ENCODE results near the gene FN3KRP.
"Not testable (repeated sequence)": the region's sequence is repeated elsewhere in the genome, so short reads cannot be mapped to it uniquely, and the experiment has no call there.

FN3KRP gene

DNA sequence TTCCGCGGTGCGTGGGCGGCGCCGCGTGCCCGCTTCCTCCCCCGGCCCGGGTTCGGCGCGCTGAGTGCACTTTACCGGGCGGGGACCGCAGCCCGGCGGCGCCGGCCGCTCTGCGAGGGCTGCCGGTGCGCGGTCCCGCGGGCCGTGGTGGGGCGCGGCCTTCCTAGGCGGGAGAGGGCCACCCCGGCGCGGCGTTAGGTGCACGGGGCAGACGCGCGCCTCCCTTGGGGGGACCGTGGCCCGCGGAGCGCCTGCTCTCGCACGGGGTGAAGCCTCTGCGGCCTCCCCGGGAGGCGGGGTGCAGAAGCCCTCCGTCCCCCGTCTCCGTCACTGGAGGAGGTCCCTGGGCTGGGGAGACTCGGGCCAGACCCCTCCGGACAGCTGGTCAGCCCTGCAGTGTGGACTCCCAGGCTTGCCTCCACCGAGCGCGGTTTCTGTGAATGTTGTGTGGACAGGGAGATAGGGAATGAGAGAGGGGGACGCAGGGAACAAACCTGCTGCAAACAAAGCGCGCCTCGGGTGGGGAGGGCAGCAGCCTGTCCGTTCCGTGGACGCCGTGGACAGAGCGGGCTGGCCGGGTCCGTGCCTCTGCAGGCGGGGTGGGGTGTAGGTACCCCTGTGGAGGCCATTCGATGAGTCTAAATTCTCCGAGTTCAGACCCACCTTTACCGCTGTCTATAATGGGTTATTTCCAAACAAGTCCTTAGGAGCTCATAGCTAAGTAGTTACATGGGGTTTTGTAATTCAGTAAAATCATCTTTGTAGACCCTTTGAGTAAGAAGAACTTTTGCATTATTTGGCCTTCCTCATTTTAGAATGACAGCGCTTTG is 36.1 kb downstream of the FN3KRP start:
- H3K9me3 ChIP-seq (replicated peaks; ENCODE audit: low read length), result no peaks in the 10 kb centered on the region
- peaks cover 9% of the 10 kb centered on the region for H3K4me1 ChIP-seq (ENCODE audit: control insufficient read depth, insufficient read depth, low read length)
- H3K27me3 ChIP-seq (ENCODE audit: control insufficient read depth, insufficient read depth, low read length), result no peaks in the 10 kb centered on the region
- H3K36me3 ChIP-seq (ENCODE audit: insufficient read depth, low read length), result no peaks in the 10 kb centered on the region
- H3K4me3 ChIP-seq (ENCODE audit: low read length), result peak overlapping the region; percentile 100
- peak overlapping the region; percentile 100 for H3K4me2 ChIP-seq (ENCODE audit: low read length)
- peak overlapping the region; percentile 90 for H3K9ac ChIP-seq (ENCODE audit: low read depth, low read length)

DNA sequence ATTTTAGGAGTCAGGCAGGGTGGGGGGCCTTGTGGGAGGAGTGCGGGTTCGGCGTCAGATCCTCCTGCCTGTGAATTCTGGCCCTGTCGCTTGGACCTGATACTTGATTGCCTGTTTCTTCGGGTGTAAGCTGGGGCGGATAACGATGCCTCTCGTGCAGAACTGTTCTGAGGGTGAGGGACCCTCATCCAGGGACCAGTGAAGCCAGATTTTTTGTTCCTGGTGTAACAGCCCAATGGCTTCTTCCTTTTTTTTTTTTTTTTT is 36.6 kb downstream of the FN3KRP start:
- peak overlapping the region; percentile 100 for H3K4me2 ChIP-seq (ENCODE audit: low read length)
- peaks cover 9% of the 10 kb centered on the region for H3K4me1 ChIP-seq (ENCODE audit: control insufficient read depth, insufficient read depth, low read length)
- H3K27me3 ChIP-seq (ENCODE audit: control insufficient read depth, insufficient read depth, low read length), result no peaks in the 10 kb centered on the region
- no peaks in the 10 kb centered on the region for H3K36me3 ChIP-seq (ENCODE audit: insufficient read depth, low read length)
- H3K9me3 ChIP-seq (replicated peaks; ENCODE audit: low read length), result no peaks in the 10 kb centered on the region
- H3K4me3 ChIP-seq (ENCODE audit: low read length), result peak overlapping the region; percentile 100
- peak overlapping the region; percentile 90 for H3K9ac ChIP-seq (ENCODE audit: low read depth, low read length)

DNA sequence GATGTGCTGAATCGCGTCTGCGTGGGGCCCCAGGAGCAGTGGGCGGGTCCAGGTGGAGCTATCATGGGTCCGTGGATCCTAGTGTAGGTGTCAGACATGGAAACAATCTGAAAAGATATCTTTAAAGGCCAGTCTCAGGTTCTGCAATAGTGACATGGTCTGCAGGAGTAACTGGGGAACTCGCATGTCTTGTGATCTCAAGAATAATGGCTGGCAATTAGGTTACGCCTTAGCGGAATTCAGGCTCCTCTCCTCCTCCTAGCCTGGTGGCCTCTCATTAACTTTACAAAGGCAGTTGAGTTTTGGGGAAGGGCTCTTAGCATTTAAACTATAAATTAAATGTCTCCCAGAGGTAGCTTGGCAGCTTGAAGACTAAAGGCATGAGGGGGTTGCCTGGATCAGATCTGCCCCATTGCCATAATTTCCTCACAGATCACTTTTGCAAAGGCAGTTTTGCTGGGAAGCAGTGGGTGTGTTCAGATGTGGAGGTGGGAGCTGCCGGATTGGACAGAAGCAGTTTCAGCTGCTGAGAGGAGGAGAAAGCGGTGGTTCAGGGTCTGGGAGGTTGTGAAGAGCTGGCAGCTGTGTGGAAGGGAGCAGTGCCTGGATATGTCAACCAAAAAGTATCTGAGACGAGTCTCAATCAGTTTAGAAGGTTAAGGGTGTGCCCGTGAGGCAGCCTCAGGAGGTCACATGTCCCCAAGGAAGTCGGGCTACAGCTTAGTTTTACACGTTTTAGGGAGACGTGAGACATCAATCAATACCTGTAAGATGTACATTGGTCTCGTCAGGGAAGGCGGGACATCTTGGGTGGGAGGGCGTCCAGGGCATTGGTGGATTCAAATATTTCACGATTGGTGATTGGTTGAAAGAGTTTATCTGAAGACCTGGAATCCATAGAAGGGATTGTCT is 38.0 kb downstream of the FN3KRP start:
- Histone ChIP-seq H3K36me3 (ENCODE audit: insufficient read depth, low read length) (no peaks in the 10 kb centered on the region), H3K9me3 (replicated peaks; ENCODE audit: low read length) (no peaks in the 10 kb centered on the region), H3K27me3 (ENCODE audit: control insufficient read depth, insufficient read depth, low read length) (no peaks in the 10 kb centered on the region), H3K4me1 (ENCODE audit: control insufficient read depth, insufficient read depth, low read length) (peaks cover 9% of the 10 kb centered on the region), H3K4me2 (ENCODE audit: low read length) (no peak overlapping the region), H3K9ac (ENCODE audit: low read depth, low read length) (no peak overlapping the region), H3K4me3 (ENCODE audit: low read length) (no peak overlapping the region)

DNA sequence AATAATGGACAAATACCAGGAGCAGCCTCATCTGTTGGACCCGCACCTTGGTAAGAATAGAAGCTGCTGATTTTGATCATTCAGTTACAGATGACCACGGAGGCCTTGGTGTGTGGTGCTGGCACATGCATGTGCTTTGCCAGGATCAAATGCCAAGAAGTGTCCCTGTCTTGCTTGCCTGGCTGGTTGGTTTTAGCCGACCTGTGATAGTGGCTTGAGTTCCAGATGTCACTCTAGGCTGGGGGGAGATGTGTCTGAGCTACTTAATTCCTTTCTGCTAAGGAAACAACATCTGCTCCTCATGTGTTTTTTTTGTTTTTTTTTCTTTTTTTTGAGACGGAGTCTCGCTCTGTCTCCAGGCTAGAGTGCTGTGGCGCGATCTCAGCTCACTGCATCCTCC is 39.7 kb downstream of the FN3KRP start:
- no peaks in the 10 kb centered on the region for H3K9me3 ChIP-seq (replicated peaks; ENCODE audit: low read length)
- peaks cover 9% of the 10 kb centered on the region for H3K4me1 ChIP-seq (ENCODE audit: control insufficient read depth, insufficient read depth, low read length)
- no peaks in the 10 kb centered on the region for H3K27me3 ChIP-seq (ENCODE audit: control insufficient read depth, insufficient read depth, low read length)
- H3K36me3 ChIP-seq (ENCODE audit: insufficient read depth, low read length), result no peaks in the 10 kb centered on the region
- no peak overlapping the region for H3K4me3 ChIP-seq (ENCODE audit: low read length)
- H3K4me2 ChIP-seq (ENCODE audit: low read length), result no peak overlapping the region
- H3K9ac ChIP-seq (ENCODE audit: low read depth, low read length), result no peak overlapping the region

DNA sequence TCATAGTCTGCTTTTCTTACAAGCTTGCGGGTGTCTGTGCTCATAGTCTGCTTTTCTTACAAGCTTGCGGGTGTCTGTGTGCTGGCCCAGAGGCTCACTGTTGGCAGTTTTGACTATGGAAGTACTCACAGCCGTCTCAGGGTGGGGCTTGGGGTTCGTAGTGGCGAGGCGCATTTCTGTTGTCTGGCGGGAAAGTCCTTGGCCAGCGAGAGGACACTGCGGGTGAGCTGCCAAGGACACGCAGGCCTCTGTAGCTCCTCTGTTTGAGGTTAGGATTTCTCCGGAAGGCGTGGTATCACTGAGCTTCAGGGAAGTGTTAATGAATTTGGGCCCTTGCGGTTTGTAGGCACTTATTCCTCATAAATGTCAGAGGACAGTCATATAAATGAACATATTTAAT is 48.9 kb downstream of the FN3KRP start:
- Histone ChIP-seq H3K4me2 (ENCODE audit: low read length) (no peak overlapping the region), H3K4me3 (ENCODE audit: low read length) (no peak overlapping the region), H3K4me1 (ENCODE audit: control insufficient read depth, insufficient read depth, low read length) (no peaks in the 10 kb centered on the region), H3K9ac (ENCODE audit: low read depth, low read length) (no peak overlapping the region), H3K36me3 (ENCODE audit: insufficient read depth, low read length) (peaks cover 13% of the 10 kb centered on the region), H3K9me3 (replicated peaks; ENCODE audit: low read length) (no peaks in the 10 kb centered on the region), H3K27me3 (ENCODE audit: control insufficient read depth, insufficient read depth, low read length) (no peaks in the 10 kb centered on the region)

DNA sequence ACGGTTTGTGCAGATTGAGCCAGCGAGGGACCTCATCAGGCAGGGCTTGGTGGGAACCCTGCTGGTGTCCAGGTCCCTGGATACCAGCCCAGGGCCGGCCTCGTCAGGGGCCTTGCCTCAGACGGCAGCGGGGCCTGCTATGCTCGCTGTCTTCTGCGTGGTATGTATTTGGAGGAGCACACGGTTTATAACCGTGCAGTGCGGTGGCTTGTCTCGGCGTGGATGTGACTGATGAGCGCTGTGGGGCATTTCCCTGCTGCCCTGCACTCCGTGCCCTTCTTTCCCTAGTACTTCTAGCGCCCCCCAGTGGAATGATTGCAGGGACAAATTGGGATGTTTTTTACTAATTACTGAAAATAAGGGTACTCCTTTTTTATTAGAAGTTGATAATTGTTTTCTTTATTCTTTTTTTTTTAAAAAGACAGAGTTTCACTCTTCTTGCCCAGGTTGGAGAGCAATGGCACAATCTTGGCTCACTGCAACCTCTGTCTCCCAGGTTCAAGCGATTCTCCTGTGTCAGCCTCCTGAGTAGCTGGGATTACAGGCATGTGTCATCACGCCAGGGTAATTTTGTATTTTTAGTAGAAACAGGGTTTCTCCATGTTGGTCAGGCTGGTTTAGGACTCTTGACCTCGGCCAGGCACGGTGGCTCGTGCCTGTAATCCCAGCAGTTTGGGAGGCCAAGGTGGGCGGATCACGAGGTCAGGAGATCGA is 50.7 kb downstream of the FN3KRP start:
- H3K9me3 ChIP-seq (replicated peaks; ENCODE audit: low read length), result no peaks in the 10 kb centered on the region
- H3K27me3 ChIP-seq (ENCODE audit: control insufficient read depth, insufficient read depth, low read length), result no peaks in the 10 kb centered on the region
- H3K4me2 ChIP-seq (ENCODE audit: low read length), result no peak overlapping the region
- no peak overlapping the region for H3K4me3 ChIP-seq (ENCODE audit: low read length)
- H3K36me3 ChIP-seq (ENCODE audit: insufficient read depth, low read length), result peaks cover 13% of the 10 kb centered on the region
- no peaks in the 10 kb centered on the region for H3K4me1 ChIP-seq (ENCODE audit: control insufficient read depth, insufficient read depth, low read length)
- no peak overlapping the region for H3K9ac ChIP-seq (ENCODE audit: low read depth, low read length)

DNA sequence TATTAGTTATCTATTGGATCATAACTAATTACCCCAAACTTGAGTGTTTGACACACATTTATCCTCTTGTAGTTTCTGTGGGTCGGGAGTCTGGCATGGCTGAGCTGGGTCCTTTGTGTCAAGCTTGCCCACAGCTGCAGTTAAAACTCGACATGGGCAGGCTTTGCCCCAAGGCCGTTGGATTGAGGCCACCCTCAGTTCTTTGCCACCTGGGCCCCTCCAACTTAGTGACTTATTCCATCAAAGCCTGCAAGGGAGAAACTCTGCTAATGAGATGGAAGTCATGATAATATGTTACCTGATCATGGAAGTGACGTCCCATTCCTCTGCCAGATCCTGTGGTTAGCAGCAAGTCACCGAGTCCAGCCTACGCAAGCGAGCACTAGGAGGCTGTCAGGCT is 52.5 kb downstream of the FN3KRP start:
- no peak overlapping the region for H3K4me2 ChIP-seq (ENCODE audit: low read length)
- no peak overlapping the region for H3K9ac ChIP-seq (ENCODE audit: low read depth, low read length)
- peaks cover 13% of the 10 kb centered on the region for H3K36me3 ChIP-seq (ENCODE audit: insufficient read depth, low read length)
- H3K9me3 ChIP-seq (replicated peaks; ENCODE audit: low read length), result no peaks in the 10 kb centered on the region
- H3K27me3 ChIP-seq (ENCODE audit: control insufficient read depth, insufficient read depth, low read length), result no peaks in the 10 kb centered on the region
- no peak overlapping the region for H3K4me3 ChIP-seq (ENCODE audit: low read length)
- no peaks in the 10 kb centered on the region for H3K4me1 ChIP-seq (ENCODE audit: control insufficient read depth, insufficient read depth, low read length)

DNA sequence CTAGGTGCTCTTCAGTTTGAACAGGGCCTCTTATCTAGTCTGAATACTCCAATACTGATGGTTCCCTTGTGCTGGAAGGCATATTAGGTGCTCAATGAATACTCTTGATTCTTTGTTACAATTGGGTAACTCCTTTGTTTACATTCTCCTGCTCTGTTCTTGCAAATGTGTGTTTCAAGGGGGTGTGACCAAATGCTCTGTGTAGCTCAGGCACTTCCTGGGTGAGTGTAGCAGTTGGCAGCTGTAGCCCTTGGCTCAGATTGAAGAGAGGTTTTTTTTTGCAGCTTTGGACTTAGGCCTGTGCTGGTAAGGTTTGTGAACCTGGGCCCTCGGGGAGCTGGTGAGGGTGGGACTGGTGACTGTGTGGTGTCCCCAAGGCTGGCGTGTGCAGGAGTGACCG is 55.5 kb downstream of the FN3KRP start:
- H3K9ac ChIP-seq (ENCODE audit: low read depth, low read length), result no peak overlapping the region
- H3K4me1 ChIP-seq (ENCODE audit: control insufficient read depth, insufficient read depth, low read length), result peaks cover 3% of the 10 kb centered on the region
- no peaks in the 10 kb centered on the region for H3K9me3 ChIP-seq (replicated peaks; ENCODE audit: low read length)
- no peak overlapping the region for H3K4me2 ChIP-seq (ENCODE audit: low read length)
- no peak overlapping the region for H3K4me3 ChIP-seq (ENCODE audit: low read length)
- H3K27me3 ChIP-seq (ENCODE audit: control insufficient read depth, insufficient read depth, low read length), result no peaks in the 10 kb centered on the region
- H3K36me3 ChIP-seq (ENCODE audit: insufficient read depth, low read length), result peaks cover 7% of the 10 kb centered on the region

DNA sequence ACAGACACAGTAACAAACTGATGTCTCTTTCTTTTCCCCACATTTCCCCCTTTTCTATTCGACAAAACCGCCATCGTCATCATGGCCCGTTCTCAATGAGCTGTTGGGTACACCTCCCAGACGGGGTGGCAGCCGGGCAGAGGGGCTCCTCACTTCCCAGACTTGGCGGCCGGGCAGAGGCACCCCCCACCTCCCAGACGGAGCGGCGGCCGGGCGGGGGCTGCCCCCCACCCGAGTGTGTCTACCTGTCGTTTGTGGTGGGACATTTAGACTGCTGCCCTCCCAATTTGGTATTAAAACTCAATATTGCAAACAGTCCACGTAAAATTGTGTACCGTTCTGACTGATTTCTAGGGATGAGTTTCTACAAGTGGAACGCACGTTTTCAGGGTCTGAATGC is 58.0 kb downstream of the FN3KRP start:
- peak overlapping the region; percentile 78 for H3K4me2 ChIP-seq (ENCODE audit: low read length)
- not testable (repeated sequence) for H3K9ac ChIP-seq (ENCODE audit: low read depth, low read length); H3K27me3 ChIP-seq (ENCODE audit: control insufficient read depth, insufficient read depth, low read length); H3K36me3 ChIP-seq (ENCODE audit: insufficient read depth, low read length); H3K9me3 ChIP-seq (replicated peaks; ENCODE audit: low read length); H3K4me1 ChIP-seq (ENCODE audit: control insufficient read depth, insufficient read depth, low read length)
- peak overlapping the region; percentile 52 for H3K4me3 ChIP-seq (ENCODE audit: low read length)

DNA sequence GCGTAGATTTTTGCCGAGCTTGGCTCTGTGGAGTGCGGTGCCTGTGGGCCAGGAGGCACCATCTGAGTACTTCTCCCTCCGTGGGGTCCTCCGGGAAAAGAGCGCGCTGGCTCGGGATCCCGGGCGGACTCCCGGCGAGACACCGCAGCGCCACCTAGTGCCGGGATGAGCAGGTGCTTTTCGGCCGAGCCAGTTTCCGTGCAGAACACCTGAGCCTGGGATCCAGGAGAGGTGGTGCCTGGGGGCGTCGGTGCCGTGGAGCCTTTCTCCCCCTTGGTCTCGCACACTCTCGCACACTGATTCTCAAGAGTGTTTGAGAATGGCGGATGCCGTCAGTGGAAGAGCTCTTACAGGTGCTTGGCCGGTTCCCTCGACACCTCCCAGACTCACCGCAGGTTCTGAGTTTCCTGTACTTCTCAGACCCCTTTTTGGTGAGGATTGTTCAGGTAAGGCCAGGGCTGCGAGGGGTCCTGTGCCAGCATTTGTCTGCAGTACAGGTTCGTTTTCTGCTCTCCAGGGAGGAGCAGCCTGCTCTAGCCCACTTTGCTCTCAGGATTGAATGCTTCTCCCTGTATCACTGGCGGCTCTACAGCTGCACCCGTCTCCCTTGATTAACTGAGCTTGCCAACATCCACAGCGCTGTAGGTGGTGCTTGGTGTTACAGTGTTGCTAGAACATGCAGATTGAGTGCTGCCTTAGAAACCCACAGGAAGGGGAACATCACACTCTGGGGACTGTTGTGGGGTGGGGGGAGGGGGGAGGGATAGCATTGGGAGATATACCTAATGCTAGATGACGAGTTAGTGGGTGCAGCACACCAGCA is 58.7 kb downstream of the FN3KRP start:
- Histone ChIP-seq H3K36me3 (ENCODE audit: insufficient read depth, low read length) (no peaks in the 10 kb centered on the region), H3K27me3 (ENCODE audit: control insufficient read depth, insufficient read depth, low read length) (no peaks in the 10 kb centered on the region), H3K9ac (ENCODE audit: low read depth, low read length) (peak overlapping the region; percentile 29), H3K4me1 (ENCODE audit: control insufficient read depth, insufficient read depth, low read length) (peaks cover 5% of the 10 kb centered on the region), H3K4me3 (ENCODE audit: low read length) (peak overlapping the region; percentile 52), H3K9me3 (replicated peaks; ENCODE audit: low read length) (no peaks in the 10 kb centered on the region), H3K4me2 (ENCODE audit: low read length) (peak overlapping the region; percentile 78)

DNA sequence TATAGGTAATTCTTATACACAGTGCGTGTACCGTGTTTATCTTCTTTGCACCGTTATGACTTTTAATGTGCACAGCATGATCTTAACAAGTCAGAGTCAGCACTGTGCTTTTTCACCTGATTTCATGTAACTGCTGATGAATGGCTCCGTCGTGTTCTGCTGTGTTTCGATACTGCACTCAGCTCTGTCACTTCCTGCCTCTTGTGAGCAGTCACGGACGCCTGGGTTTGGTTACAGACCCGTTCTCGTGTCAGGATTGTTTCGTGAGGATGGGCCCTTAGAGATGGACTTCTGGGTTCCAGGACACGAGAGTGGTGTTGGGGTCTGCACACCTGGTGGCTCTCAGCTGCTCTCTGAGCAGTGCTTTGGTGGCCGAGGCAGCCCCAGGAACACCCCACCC is 59.9 kb downstream of the FN3KRP start:
- H3K9me3 ChIP-seq (replicated peaks; ENCODE audit: low read length), result no peaks in the 10 kb centered on the region
- peaks cover 13% of the 10 kb centered on the region for H3K4me1 ChIP-seq (ENCODE audit: control insufficient read depth, insufficient read depth, low read length)
- no peaks in the 10 kb centered on the region for H3K27me3 ChIP-seq (ENCODE audit: control insufficient read depth, insufficient read depth, low read length)
- no peaks in the 10 kb centered on the region for H3K36me3 ChIP-seq (ENCODE audit: insufficient read depth, low read length)
- no peak overlapping the region for H3K9ac ChIP-seq (ENCODE audit: low read depth, low read length)
- H3K4me2 ChIP-seq (ENCODE audit: low read length), result no peak overlapping the region
- H3K4me3 ChIP-seq (ENCODE audit: low read length), result no peak overlapping the region
